IMR-90 (cell line): ENCODE measurements around the gene KPTN. TPM values are rescaled to one million over a fixed set of nuclear protein-coding genes. Genes with fewer than 3 reads are reported as not detected.

ENCODE experiments used
- ATAC-seq: fragments of 200-7000 bp; cut with Tn5 transposase; 2 replicates; pipeline ENCODE4 v1.9.1; 2020; ENCODE audit warnings: low read depth, mild to moderate bottlenecking, moderate library complexity
- BruUV-seq: library from RNA; stranded (reverse); fragments of 400-500 nt; replicated peaks from 2 replicates; lab custom pipeline; 2021; lab: Mats Ljungman, UMichigan
- CTCF ChIA-PET: fragments of 300-600 bp; formaldehyde crosslinking; extraction: SDS; loops from one replicate; lab custom pipeline; 2021; ENCODE audit warnings: antibody characterized with exemption; lab: Yijun Ruan, JAX
- POLR2A ChIA-PET: fragments of 300-600 bp; sonication (Branson Sonifier 250); formaldehyde crosslinking; loops from one replicate; lab custom pipeline; 2022; ENCODE audit warnings: antibody characterized with exemption; ENCODE audit not compliant: unreplicated experiment; lab: Charles Lee
- DNase-seq: peaks from one replicate; pipeline ENCODE4 v3.0.0; 2013
- H2AFZ ChIP-seq: replicated peaks from 2 replicates; pipeline ENCODE3; 2013; ENCODE audit warnings: low read length, mild to moderate bottlenecking; ENCODE audit not compliant: poor library complexity
- H2AK5ac ChIP-seq: 2 replicates; pipeline ENCODE4 v1.6.1; 2013; ENCODE audit warnings: low read depth, low read length, inconsistent platforms
- H2AK9ac ChIP-seq: replicated peaks from 2 replicates; pipeline ENCODE3; 2013; ENCODE audit warnings: mild to moderate bottlenecking, low read depth, low read length, moderate library complexity; ENCODE audit not compliant: poor library complexity
- H2BK120ac ChIP-seq: 2 replicates; pipeline ENCODE4 v1.6.1; 2013; ENCODE audit warnings: low read depth, low read length, inconsistent platforms
- H2BK15ac ChIP-seq: 3 replicates; pipeline ENCODE4 v1.6.1; 2013; ENCODE audit warnings: low read depth, low read length, inconsistent platforms
- H2BK20ac ChIP-seq: 2 replicates; pipeline ENCODE4 v1.6.1; 2013; ENCODE audit warnings: low read depth, mild to moderate bottlenecking, inconsistent platforms, low read length, moderate library complexity
- H2BK5ac ChIP-seq: 2 replicates; pipeline ENCODE4 v1.6.1; 2013; ENCODE audit warnings: mild to moderate bottlenecking, low read depth, low read length, inconsistent platforms; ENCODE audit not compliant: poor library complexity, severe bottlenecking
- H3K14ac ChIP-seq: replicated peaks from 2 replicates; pipeline ENCODE4 v1.6.1; 2013; ENCODE audit warnings: low read depth, low read length, inconsistent platforms
- H3K18ac ChIP-seq: 2 replicates; pipeline ENCODE4 v1.6.1; 2013; ENCODE audit warnings: low read depth, low read length, control low read depth
- H3K23ac ChIP-seq: 2 replicates; pipeline ENCODE4 v1.6.1; 2013; ENCODE audit warnings: low read depth, low read length, inconsistent platforms
- H3K27ac ChIP-seq: 2 replicates; pipeline ENCODE4 v1.5.1; 2013; ENCODE audit warnings: mild to moderate bottlenecking, control low read depth, low read length; ENCODE audit not compliant: insufficient read depth
- H3K27me3 ChIP-seq: 2 replicates; pipeline ENCODE4 v1.6.1; 2013; ENCODE audit warnings: low read length; ENCODE audit not compliant: control insufficient read depth, insufficient read depth
- H3K36me3 ChIP-seq: 2 replicates; pipeline ENCODE4 v1.6.1; 2013; ENCODE audit warnings: low read length, mixed read lengths; ENCODE audit not compliant: control insufficient read depth, insufficient read depth
- H3K4ac ChIP-seq: 2 replicates; pipeline ENCODE4 v1.6.1; 2013; ENCODE audit warnings: low read depth, low read length, inconsistent platforms
- H3K4me1 ChIP-seq: 2 replicates; pipeline ENCODE4 v1.6.1; 2013; ENCODE audit warnings: low read length, mixed read lengths; ENCODE audit not compliant: control insufficient read depth, insufficient read depth
- H3K4me2 ChIP-seq: 2 replicates; pipeline ENCODE4 v1.6.1; 2013; ENCODE audit warnings: low read depth, mild to moderate bottlenecking, control low read depth, low read length, moderate library complexity
- H3K4me3 ChIP-seq: 2 replicates; pipeline ENCODE4 v1.5.1; 2013; ENCODE audit warnings: low read depth, mild to moderate bottlenecking, control low read depth, low read length, moderate library complexity; ENCODE audit not compliant: insufficient read depth
- H3K56ac ChIP-seq: 2 replicates; pipeline ENCODE4 v1.6.1; 2013; ENCODE audit warnings: low read length, inconsistent platforms; ENCODE audit not compliant: insufficient read depth; ENCODE audit errors: extremely low read depth
- H3K79me1 ChIP-seq, 2 experiments: 2 replicates each; pipeline ENCODE4 v1.6.1; 2013; ENCODE audit warnings: low read length in 2 of 2, inconsistent platforms in 1 of 2, low read depth in 1 of 2
- H3K9ac ChIP-seq: 2 replicates; pipeline ENCODE4 v1.6.1; 2013; ENCODE audit warnings: low read depth, low read length, control low read depth
- H3K9me1 ChIP-seq: 2 replicates; pipeline ENCODE4 v1.6.1; 2013; ENCODE audit warnings: low read length, inconsistent platforms; ENCODE audit not compliant: insufficient read depth
- H3K9me3 ChIP-seq: 2 replicates; pipeline ENCODE4 v1.6.1; 2013; ENCODE audit warnings: low read length; ENCODE audit not compliant: control insufficient read depth, insufficient read depth
- H4K20me1 ChIP-seq: 2 replicates; pipeline ENCODE4 v1.6.1; 2013; ENCODE audit warnings: low read length, inconsistent platforms; ENCODE audit not compliant: insufficient read depth
- H4K5ac ChIP-seq: 2 replicates; pipeline ENCODE4 v1.6.1; 2013; ENCODE audit warnings: mild to moderate bottlenecking, low read depth, low read length, control low read depth
- H4K8ac ChIP-seq, 2 experiments: 2 replicates each; pipeline ENCODE4 v1.6.1; 2013; ENCODE audit warnings: low read depth in 2 of 2, low read length in 2 of 2, control low read depth in 1 of 2, inconsistent platforms in 1 of 2
- H4K91ac ChIP-seq: 2 replicates; pipeline ENCODE4 v1.6.1; 2013; ENCODE audit warnings: low read depth, low read length, inconsistent platforms; ENCODE audit not compliant: insufficient read depth
- BHLHE40 ChIP-seq: fragments of 150-350 bp; IDR thresholded peaks from 2 replicates; pipeline ENCODE4 v1.6.1; 2016; ENCODE audit warnings: mild to moderate bottlenecking, low read depth, low read length
- CEBPB ChIP-seq: IDR thresholded peaks from 2 replicates; pipeline ENCODE4 v1.6.1; 2012; ENCODE audit warnings: low read depth, low read length, improper control_type of control experiment
- CHD1 ChIP-seq: IDR thresholded peaks from 2 replicates; pipeline ENCODE4 v1.6.1; 2012; ENCODE audit warnings: low read depth, low read length, improper control_type of control experiment
- MAFK ChIP-seq: IDR thresholded peaks from 2 replicates; pipeline ENCODE4 v1.6.1; 2012; ENCODE audit warnings: low read depth, low read length, improper control_type of control experiment
- MXI1 ChIP-seq: IDR thresholded peaks from 2 replicates; pipeline ENCODE4 v1.6.1; 2012; ENCODE audit warnings: low read depth, mild to moderate bottlenecking, low read length, moderate library complexity, borderline replicate concordance
- NFE2L2 ChIP-seq: fragments of 150-350 bp; IDR thresholded peaks from 2 replicates; pipeline ENCODE4 v1.6.1; 2016; ENCODE audit warnings: low read depth, mild to moderate bottlenecking, low read length
- POLR2A ChIP-seq: IDR thresholded peaks from 2 replicates; pipeline ENCODE4 v1.6.1; 2012; ENCODE audit warnings: mild to moderate bottlenecking, low read depth, low read length
- RAD21 ChIP-seq: IDR thresholded peaks from 2 replicates; pipeline ENCODE4 v1.6.1; 2012; ENCODE audit warnings: low read length, improper control_type of control experiment
- SMC3 ChIP-seq: fragments of 150-350 bp; IDR thresholded peaks from 2 replicates; pipeline ENCODE4 v1.6.1; 2016; ENCODE audit warnings: low read depth, mild to moderate bottlenecking, antibody characterized with exemption, low read length, moderate library complexity
- WGBS, 2 experiments: methylation state at CpG; one replicate each; pipeline versions ENCODE4 v1.1.5 to v1.1.7; 2013; ENCODE audit warnings: missing lambda C conversion rate in 2 of 2; ENCODE audit not compliant: insufficient read length in 1 of 2; ENCODE audit errors: extremely low coverage in 2 of 2; 5-methylcytosine and 5-hydroxymethylcytosine counted together
- dilution Hi-C: fragments of 300-500 bp; cut with HindIII; formaldehyde crosslinking; loops from one replicate; pipeline ENCODE4 v1.14.3; 2018; ENCODE audit warnings: low sequenced_read_pairs; ENCODE audit not compliant: unreplicated experiment
- in situ Hi-C: fragments of 300-500 bp; cut with MboI; formaldehyde crosslinking; loops from 3 replicates; pipeline ENCODE4 v1.14.3; 2019; ENCODE audit warnings: low sequenced_read_pairs, inconsistent platforms, mixed read lengths
- intact Hi-C: fragments of 100-400 bp; cut with micrococcal nuclease; formaldehyde crosslinking; loops from 2 replicates; pipeline ENCODE4 v1.10.0; 2022
- polyA plus RNA-seq, 3 experiments: library from polyadenylated mRNA; depleted of rRNA; stranded (reverse); fragments of >200 nt; gene quantifications; 2 replicates each; pipeline ENCODE4 v1.2.3, GENCODE V29; 2012; ENCODE audit warnings: low replicate concordance in 1 of 3
- total RNA-seq: library from RNA; depleted of rRNA; stranded (reverse); fragments of >200 nt; gene quantifications from 2 replicates; pipeline ENCODE4 v1.2.3, GENCODE V29; 2012
- TF ChIP-seq, protein P1 (sequence below): fragments of 150-350 bp; IDR thresholded peaks from 2 replicates; pipeline ENCODE4 v1.6.1; 2016; ENCODE audit warnings: low read depth, mild to moderate bottlenecking, low read length, moderate library complexity, borderline replicate concordance
- TF ChIP-seq, protein P2 (sequence below): fragments of 150-350 bp; IDR thresholded peaks from 2 replicates; pipeline ENCODE4 v1.6.1; 2017; ENCODE audit warnings: mild to moderate bottlenecking, antibody characterized with exemption, low read length, low read depth
- TF ChIP-seq, protein P3 (sequence below): conservative IDR thresholded peaks from 2 replicates; pipeline ENCODE4 v1.5.1; 2012; ENCODE audit warnings: mild to moderate bottlenecking, low read depth, low read length, improper control_type of control experiment

KPTN gene
- total and polyA plus RNA-seq, 2 of the 4 experiments (the other 2 are of a cell fraction), result 4.1 to 15.4 TPM

DNA sequence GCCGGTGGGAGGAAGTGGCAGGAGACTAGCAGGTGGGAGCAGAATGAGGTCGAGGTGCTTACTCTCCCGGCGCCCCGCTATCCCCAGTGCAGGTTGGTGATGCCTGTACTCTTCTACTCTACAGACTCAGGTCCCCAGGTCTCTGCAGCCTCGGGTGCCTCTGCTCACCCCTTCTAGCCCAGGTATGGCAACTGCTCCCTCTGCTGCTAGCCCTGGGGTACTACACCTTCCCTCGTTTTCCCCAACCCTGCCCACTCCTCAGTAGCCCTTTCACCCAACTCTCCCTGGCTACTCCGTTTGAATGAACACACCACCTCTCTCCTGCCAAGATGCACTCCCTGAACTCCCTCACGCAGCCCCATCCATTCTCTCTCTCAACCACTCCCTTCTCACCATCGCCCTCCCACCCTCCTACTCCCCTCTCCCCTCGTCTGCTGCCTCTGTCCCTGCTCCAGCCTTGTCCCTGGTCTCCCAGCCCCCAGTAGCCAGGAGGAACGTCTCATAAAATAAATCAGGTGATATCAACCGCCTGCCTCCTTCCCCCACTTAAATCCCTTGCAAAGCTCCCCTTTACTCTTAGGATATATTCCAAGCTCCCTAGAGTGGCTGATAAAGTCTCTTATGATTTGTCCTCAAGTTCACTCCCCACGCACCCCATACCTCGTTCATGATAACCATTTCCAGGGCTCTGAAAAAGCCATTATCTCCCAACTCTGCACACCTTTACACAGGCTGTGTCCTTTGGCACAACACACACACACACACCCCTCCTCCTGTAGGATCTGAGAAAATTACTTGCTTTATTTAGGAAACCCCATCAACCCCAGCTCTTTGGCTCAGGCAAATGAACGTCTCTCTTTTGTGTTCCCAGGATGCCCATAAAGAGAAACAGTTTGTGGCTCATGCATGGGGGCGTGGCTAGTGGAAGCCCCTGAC, 56.5 kb downstream of the KPTN start:
- Histone ChIP-seq H3K14ac (0 out of 2 replicates have a peak overlapping the region, but pooled peaks have one; percentile 28), H3K4me2 (peak overlapping the region; percentile 47), H4K5ac (no peak overlapping the region), H2BK5ac (no peak overlapping the region), H3K79me1 (no peaks in the 10 kb centered on the region), H3K27ac (no peak overlapping the region), H3K56ac (no peak overlapping the region; the same call in 1 of the 2 replicates), H3K9me1 (peaks cover 11% of the 10 kb centered on the region; the same call in 1 of the 2 replicates), H3K9me3 (no peaks in the 10 kb centered on the region), H3K36me3 (no peaks in the 10 kb centered on the region), H3K23ac (peak overlapping the region; percentile 61; the same call in 1 of the 2 replicates), H3K27me3 (peaks cover 17% of the 10 kb centered on the region), H3K4me1 (peaks cover 3% of the 10 kb centered on the region; the same call in 1 of the 2 replicates), H2AK5ac (peak overlapping the region; percentile 81; the same call in 1 of the 2 replicates), H4K8ac (peak overlapping the region in 1 of 2 experiments; percentile 48; a peak in 1 of 4 replicates), H2AK9ac (peak overlapping the region; percentile 97), H3K18ac (no peak overlapping the region), H3K4me3 (peak overlapping the region; percentile 2; the same call in 1 of the 2 replicates), H3K9ac (no peak overlapping the region), H4K91ac (no peak overlapping the region), H3K4ac (peak overlapping the region; percentile 44), H2BK15ac (peak overlapping the region; percentile 20; the same call in 1 of the 3 replicates), H4K20me1 (peaks cover 8% of the 10 kb centered on the region), H2AFZ (peak overlapping the region; percentile 90), H2BK20ac (0 out of 2 replicates have a peak overlapping the region, but pooled peaks have one; percentile 24), H2BK120ac (peak overlapping the region; percentile 55; the same call in 1 of the 2 replicates)
- DNase-seq (peak; percentile 45), ATAC-seq (peak; percentile 46)
- CTCF ChIA-PET, result interaction anchor here (0.6 to 1.7 kb wide), 6 partner anchors 9 to 280 kb away, joined by 3 to 10 read pairs (median 4); no protein-coding TSS in a partner anchor
- POLR2A ChIA-PET, result no interaction called here
- intact Hi-C loops (loop anchor here (1.0 to 5.0 kb wide), 4 partner anchors 131 to 170 kb away; no protein-coding TSS in a partner anchor), in situ Hi-C loops (no loop called here), dilution Hi-C loops (no loop called here)
- WGBS, 2 experiments, result 0% methylated on average over 10 of the region's 17 CpGs; no CpG with 5 or more reads in 1 of the 2 experiments
- BruUV-seq, result no TSS peak
- no peak for TF ChIP-seq NFE2L2
- TF ChIP-seq, protein P1, sequence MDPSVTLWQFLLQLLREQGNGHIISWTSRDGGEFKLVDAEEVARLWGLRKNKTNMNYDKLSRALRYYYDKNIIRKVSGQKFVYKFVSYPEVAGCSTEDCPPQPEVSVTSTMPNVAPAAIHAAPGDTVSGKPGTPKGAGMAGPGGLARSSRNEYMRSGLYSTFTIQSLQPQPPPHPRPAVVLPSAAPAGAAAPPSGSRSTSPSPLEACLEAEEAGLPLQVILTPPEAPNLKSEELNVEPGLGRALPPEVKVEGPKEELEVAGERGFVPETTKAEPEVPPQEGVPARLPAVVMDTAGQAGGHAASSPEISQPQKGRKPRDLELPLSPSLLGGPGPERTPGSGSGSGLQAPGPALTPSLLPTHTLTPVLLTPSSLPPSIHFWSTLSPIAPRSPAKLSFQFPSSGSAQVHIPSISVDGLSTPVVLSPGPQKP, result no peak
- TF ChIP-seq CHD1, result no peak
- TF ChIP-seq SMC3, result peak; percentile 81
- TF ChIP-seq, protein P2, sequence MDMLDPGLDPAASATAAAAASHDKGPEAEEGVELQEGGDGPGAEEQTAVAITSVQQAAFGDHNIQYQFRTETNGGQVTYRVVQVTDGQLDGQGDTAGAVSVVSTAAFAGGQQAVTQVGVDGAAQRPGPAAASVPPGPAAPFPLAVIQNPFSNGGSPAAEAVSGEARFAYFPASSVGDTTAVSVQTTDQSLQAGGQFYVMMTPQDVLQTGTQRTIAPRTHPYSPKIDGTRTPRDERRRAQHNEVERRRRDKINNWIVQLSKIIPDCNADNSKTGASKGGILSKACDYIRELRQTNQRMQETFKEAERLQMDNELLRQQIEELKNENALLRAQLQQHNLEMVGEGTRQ, result no peak
- no peak for TF ChIP-seq BHLHE40
- TF ChIP-seq, protein P3, sequence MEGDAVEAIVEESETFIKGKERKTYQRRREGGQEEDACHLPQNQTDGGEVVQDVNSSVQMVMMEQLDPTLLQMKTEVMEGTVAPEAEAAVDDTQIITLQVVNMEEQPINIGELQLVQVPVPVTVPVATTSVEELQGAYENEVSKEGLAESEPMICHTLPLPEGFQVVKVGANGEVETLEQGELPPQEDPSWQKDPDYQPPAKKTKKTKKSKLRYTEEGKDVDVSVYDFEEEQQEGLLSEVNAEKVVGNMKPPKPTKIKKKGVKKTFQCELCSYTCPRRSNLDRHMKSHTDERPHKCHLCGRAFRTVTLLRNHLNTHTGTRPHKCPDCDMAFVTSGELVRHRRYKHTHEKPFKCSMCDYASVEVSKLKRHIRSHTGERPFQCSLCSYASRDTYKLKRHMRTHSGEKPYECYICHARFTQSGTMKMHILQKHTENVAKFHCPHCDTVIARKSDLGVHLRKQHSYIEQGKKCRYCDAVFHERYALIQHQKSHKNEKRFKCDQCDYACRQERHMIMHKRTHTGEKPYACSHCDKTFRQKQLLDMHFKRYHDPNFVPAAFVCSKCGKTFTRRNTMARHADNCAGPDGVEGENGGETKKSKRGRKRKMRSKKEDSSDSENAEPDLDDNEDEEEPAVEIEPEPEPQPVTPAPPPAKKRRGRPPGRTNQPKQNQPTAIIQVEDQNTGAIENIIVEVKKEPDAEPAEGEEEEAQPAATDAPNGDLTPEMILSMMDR, result peak; percentile 84
- no peak for TF ChIP-seq CEBPB
- peak; percentile 81 for TF ChIP-seq RAD21
- no peak for TF ChIP-seq MAFK
- no peak for TF ChIP-seq MXI1
- no peak for TF ChIP-seq POLR2A
